Measurements from ENCODE around the gene MAGEA9B.
A peak's percentile ranks its signal among the peaks of the same experiment; 100 is the strongest.
"Not testable (repeated sequence)": the region's sequence is repeated elsewhere in the genome, so short reads cannot be mapped to it uniquely, and the experiment has no call there.

The MAGEA9B gene

DNA sequence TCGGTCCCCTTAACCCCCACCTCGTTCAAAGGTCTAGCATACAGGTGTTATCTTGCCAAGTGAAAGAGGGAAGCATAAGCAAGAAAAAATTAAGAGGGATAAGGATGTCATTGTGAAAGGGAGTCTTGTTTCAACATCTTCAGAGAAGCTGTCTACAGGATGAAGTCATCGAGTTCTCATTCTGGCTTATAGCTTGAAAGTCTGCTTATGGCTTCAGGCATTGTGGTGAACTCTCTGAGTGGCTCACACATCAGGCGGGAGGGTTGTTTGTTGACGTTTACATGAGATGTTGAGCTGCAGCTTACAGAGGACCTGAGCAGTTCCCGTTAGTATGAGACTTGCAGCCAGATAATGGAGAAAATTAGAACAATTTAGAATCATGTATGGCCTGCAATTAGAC lies 16.6 kb downstream of the MAGEA9B start:
- DNase-seq: no peak

- no peak for DNase-seq
Observed at GRCh38 chrX:149569770-149570169, 17.5 kb downstream of the MAGEA9B start.

GRCh38 chrX:149568701-149569296 lies 18.5 kb downstream of the MAGEA9B start:
- DNase-seq: no peak

DNA sequence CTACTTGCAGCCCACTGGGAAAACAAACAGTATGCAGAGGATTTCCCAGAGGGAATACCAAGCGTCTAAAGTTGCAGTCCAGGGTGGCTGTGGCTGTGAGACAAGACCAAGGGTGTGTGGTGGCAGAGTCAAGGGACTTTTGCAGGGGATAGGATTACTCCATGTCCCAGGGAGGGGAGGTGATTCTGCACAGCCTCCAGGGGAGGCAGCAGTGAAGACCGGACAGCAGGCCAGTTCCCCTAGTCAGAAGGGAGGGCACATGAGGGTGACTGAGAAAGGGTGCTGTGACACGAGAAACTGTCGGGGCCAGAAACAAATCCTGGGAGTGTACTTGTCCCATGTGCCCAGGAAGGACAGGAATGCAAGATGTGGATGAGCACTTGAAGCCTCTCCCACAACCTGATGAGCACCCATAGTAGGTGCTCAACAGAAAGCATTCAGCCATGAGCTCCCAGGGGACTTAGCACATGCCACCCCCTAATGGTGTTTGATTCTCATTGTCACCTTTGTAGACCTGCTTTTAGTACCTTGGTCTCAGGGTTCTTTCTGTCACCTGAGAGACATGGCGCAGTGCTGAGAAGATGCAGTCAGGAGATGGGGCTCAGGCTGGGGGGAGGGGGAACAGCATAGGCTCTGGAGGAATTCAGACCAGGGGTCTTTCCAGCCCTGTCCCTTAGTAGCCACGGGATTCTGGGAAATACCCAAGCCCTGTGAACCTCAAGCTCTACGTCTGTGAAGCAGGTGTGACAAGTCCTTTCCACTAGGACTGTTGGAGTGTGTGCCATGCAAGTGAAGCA lies 19.4 kb downstream of the MAGEA9B start:
- no peak for DNase-seq

- DNase-seq: no peak
Observed at GRCh38 chrX:149563359-149563758, 23.9 kb downstream of the MAGEA9B start.

DNA sequence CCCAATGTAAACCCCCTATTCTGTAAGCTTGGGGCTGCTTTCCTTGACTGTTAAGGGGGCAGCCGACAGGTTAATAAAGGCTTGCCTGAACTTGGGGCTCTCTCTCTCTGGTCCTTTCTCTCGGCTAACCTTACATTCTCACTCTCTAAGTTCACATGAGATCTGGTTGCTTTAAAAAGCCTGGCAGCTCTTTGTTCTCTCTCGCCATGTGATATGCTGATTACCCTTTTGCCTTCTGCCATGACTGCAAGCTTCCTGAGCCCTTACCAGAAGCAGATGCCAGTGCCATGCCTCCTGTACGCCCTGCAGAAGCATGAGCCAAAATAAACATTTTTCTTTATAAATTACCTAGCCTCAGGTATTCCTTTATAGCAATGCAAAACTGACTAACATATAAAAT lies 32.0 kb downstream of the MAGEA9B start:
- not testable (repeated sequence) for DNase-seq

- DNase-seq: not testable (repeated sequence)
Observed at GRCh38 chrX:149551939-149552248, 35.4 kb downstream of the MAGEA9B start.

DNA sequence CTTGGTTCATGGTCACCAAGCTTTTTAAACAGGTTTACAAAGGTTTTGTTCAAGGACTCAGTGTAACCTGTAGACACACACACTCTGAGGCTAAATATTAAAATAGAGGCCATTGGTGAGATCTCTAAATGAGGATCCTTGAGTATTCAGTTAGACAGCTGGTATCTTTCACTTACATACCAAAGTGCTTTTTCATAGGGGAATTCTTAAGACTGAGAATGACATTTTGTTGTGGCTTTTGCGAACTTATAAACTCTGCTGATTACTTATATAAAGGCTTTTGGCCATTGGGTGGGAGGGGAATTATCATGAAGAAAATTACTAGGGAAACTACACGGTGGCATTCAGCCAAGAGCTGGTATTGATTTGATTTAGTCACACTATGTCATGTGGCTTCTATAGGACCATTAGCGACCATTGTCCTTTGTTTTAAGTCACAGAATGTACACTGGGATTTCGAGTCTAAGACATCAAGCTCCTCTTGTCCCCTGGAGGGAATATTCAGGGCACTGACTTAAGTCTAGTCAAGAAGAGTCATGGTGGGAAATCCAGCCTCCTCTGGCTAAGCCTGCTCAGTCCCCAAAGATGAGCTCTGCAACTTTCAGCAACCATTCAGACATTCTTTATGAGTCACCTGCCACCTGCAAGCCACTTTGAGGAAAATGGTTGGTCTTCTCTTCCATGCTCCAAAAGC lies 35.9 kb downstream of the MAGEA9B start:
- DNase-seq: not testable (repeated sequence)

DNA sequence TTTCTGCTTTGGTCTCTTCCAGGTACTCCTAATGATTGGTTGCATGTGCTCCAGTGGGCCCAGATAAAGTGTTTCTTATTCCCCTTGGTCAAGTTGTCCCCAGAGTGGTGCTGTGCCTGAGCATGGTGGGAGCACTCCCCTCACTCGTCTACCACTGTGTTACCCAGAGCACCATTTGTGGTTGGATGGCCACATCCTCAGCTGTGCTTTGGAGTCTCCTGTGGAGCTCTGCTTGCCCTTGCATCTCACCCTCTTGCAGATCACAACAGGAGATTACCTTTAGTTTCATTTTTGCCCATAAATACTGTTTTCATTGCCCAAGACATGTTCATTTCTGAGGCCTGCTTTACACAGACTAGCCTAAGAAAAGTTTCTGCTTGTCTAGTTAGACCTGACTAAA lies 36.8 kb downstream of the MAGEA9B start:
- DNase-seq: not testable (repeated sequence)

GRCh38 chrX:149549701-149550100 lies 37.6 kb downstream of the MAGEA9B start, which contains the start of gene HSFX3:
TSS of gene HSFX3 (minus strand) at chrX:149549924. CDS start at chrX:149549852, 72 bp downstream.
- DNase-seq: not testable (repeated sequence)

DNA sequence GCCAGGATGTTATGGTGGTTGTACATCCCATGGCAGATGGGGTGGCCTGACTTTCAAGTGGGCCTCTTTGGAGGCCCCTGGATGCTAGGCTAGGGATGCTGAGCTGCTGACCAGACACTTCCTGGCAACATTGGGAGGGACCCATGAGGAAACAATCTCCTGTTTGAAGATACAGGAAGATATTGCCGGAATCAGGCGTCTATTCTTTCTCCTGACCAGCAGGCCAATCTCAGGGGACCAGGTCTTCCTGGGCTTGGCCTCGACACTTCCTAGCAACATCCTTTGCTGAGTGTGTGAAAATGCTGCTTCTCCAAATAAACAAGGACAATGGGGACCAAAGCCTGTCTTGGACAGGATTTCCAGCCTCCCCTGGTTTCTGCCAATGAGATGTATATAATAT lies 39.5 kb downstream of the MAGEA9B start:
- not testable (repeated sequence) for DNase-seq

- not testable (repeated sequence) for DNase-seq
Observed at GRCh38 chrX:149546962-149547361, 40.3 kb downstream of the MAGEA9B start.

- not testable (repeated sequence) for DNase-seq
Observed at GRCh38 chrX:149545545-149546543, 41.4 kb downstream of the MAGEA9B start.

DNA sequence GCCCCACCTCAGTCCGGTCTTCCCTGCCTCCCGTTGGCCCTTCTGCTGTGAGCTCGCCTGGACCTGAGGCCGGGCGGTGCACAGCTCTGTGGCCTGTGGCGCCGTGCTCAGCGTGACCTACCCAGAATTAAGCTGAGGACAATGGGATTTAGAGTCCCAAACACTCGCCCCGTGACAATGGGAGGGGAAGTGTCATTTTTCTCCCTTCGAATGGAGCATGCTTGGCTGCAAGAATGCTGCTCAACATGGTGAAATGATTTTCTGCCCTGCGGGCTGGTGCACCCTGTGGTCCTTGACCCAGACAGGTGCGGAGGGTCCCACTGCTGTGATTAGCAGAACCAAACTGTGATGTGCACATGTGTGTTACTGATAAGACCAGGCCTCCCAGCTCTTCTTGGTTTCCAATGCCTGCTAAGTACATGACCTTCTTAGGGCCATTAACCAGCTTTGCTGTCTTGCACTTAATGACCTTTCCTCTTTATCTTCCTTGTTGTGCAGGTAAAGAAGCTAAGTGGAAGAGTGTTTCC lies 45.7 kb downstream of the MAGEA9B start:
- no peak for DNase-seq

DNA sequence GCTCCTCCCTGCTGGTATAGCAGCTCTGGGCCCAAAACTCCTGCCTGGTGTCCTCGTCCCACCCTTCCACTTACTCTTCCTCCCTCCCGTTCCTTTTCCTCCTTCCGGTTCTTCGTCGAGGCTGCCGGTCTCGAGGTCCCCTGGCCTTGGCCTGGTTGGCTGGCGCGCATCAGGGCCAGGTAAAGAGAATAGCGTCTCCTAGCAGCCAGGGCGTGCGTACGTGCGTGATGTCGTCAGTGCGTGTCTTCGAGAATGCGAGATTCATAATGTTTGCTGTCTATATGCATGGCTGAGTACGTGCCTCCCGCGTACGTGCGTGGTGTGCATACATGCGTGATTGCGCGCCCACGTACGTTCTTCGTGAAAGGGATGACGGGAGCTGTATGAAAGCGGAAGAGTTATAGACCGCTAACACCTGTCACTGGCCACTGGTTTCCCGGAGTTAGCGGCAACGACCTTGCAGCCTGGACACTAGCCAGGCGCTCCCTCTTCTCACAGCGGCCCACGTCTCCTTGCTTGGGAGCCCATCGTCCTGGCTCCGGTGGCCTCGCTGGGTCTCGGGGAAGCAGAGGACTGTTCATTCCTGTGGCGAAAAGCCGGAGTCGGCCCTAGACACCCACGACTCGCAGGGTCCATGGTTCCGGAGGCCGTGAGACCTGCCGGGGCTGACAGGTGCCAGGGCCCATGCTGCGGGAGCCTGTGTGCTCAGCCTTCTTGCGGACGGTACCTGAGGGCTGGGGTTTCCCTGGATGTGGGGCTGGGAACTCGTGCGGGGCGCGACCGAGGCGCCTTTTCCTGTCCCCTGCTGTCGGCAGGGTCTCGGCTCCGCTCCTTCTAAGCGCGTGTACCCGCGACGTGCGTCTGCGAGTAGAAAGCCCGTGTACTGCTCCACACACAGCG lies 46.4 kb downstream of the MAGEA9B start, which contains the start of gene EOLA1:
Gene EOLA1, plus strand, starts transcription at position 392 of the 900 bp plus-strand sequence. CDS start 4,619 bp downstream, outside the sequence.
- DNase-seq: peak; percentile 63

GRCh38 chrX:149540131-149540620 lies 47.1 kb downstream of the MAGEA9B start:
- DNase-seq: peak; percentile 63

DNA sequence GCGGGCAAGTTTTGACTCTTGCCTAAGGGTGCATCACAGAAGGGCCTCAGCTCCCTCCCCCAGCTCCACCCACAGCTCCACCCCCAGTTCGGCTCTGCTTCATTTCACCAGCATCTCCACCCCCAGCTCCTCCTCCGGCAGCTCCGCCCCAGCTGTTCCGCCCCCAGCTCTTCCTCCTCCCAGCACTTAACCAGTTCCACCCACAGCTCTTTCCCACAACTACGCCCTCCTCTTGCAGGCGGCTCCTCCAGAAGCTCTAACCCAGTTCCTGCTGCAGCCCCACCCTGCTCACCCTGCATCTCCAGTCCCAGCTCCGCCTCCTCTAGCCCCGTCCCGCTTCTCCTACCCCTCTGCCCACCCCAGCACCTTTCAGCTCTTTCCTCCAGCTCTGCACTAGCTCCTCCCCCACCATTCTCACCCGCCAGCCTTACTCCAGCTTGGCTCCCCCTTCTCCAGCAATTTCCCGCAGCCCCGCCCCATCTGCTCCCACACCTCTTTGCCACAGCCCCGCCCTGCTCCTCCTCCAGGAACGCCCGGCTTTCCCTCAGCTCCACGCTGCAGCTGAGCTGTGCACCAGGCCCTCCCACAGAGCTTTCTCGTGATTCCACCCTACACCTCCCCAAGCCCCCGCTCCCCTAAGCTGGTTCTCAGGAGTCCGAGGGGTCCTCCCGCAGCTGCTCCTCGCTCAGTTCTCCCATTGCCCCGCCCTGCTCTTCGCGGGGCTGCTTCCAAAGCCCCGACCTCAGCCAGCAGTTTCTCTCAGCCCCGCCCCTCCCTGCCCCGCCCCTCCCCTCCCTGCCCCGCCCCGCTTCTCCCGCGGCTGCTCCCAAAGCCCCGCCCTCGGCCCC lies 47.8 kb downstream of the MAGEA9B start:
- DNase-seq: peak; percentile 62

- DNase-seq: not testable (repeated sequence)
Observed at GRCh38 chrX:149537474-149537873, 49.8 kb downstream of the MAGEA9B start.

GRCh38 chrX:149534926-149535602 lies 52.2 kb downstream of the MAGEA9B start:
- DNase-seq: not testable (repeated sequence)
